ENCODE measurements around the gene DMKN.

DMKN gene

GRCh38 chr19:35545001-35545854, 31.8 kb upstream of the DMKN start, which contains the start of gene TMEM147:
TSS of gene TMEM147 (plus strand) at chr19:35545626. CDS start at chr19:35545740, 114 bp downstream.
- peak; percentile 96 for ATAC-seq
- TF ChIP-seq ZFP30 (CRISPR knock-in tag; IDR thresholded peaks at IDR 0.05), result no peak
- TF ChIP-seq ZNF70 (CRISPR knock-in tag; IDR thresholded peaks at IDR 0.05), result no peak
- TF ChIP-seq PPARA (CRISPR knock-in tag; IDR thresholded peaks at IDR 0.05; ENCODE audit: borderline replicate concordance), result no peak
- TF ChIP-seq ZFP3 (CRISPR knock-in tag; IDR thresholded peaks at IDR 0.05), result no peak
- TF ChIP-seq TSHZ2 (CRISPR knock-in tag; IDR thresholded peaks at IDR 0.05), result no peak
- no peak for TF ChIP-seq OSR1 (CRISPR knock-in tag; IDR thresholded peaks at IDR 0.05)
- no peak for TF ChIP-seq BACH2 (CRISPR knock-in tag; IDR thresholded peaks at IDR 0.05; ENCODE audit: borderline replicate concordance)
- TF ChIP-seq TCF4 (CRISPR knock-in tag; IDR thresholded peaks at IDR 0.05; ENCODE audit: borderline replicate concordance), result no peak
- TF ChIP-seq RARB (CRISPR knock-in tag; IDR thresholded peaks at IDR 0.05), result no peak
- TF ChIP-seq CSDC2 (CRISPR knock-in tag; IDR thresholded peaks at IDR 0.05), result no peak
- TF ChIP-seq ZNF565 (CRISPR knock-in tag; conservative IDR thresholded peaks at IDR 0.05; ENCODE audit: low read depth), result no peak
- TF ChIP-seq TOX (CRISPR knock-in tag; IDR thresholded peaks at IDR 0.05; ENCODE audit: borderline replicate concordance), result no peak
- no peak for TF ChIP-seq CSRNP3 (CRISPR knock-in tag; IDR thresholded peaks at IDR 0.05)
- TF ChIP-seq CREB5 (CRISPR knock-in tag; IDR thresholded peaks at IDR 0.05; ENCODE audit: low read depth), result no peak
- no peak for TF ChIP-seq PATZ1 (CRISPR knock-in tag; IDR thresholded peaks at IDR 0.05; ENCODE audit: borderline replicate concordance)
- no peak for TF ChIP-seq GLIS3 (CRISPR knock-in tag; IDR thresholded peaks at IDR 0.05)

- no peak for ATAC-seq
- no peak for TF ChIP-seq OSR1 (CRISPR knock-in tag; IDR thresholded peaks at IDR 0.05)
- TF ChIP-seq ARNTL (CRISPR knock-in tag; IDR thresholded peaks at IDR 0.05; ENCODE audit: borderline replicate concordance, low read depth), result no peak
- TF ChIP-seq CREB5 (CRISPR knock-in tag; IDR thresholded peaks at IDR 0.05; ENCODE audit: low read depth), result no peak
- no peak for TF ChIP-seq ZFP30 (CRISPR knock-in tag; IDR thresholded peaks at IDR 0.05)
- no peak for TF ChIP-seq POU6F1 (CRISPR knock-in tag; IDR thresholded peaks at IDR 0.05; ENCODE audit: borderline replicate concordance, low read depth)
- no peak for TF ChIP-seq GLIS3 (CRISPR knock-in tag; IDR thresholded peaks at IDR 0.05)
- no peak for TF ChIP-seq CSDC2 (CRISPR knock-in tag; IDR thresholded peaks at IDR 0.05)
- no peak for TF ChIP-seq ZNF70 (CRISPR knock-in tag; IDR thresholded peaks at IDR 0.05)
- TF ChIP-seq PATZ1 (CRISPR knock-in tag; IDR thresholded peaks at IDR 0.05; ENCODE audit: borderline replicate concordance), result no peak
- TF ChIP-seq TSHZ2 (CRISPR knock-in tag; IDR thresholded peaks at IDR 0.05), result no peak
- TF ChIP-seq ZFP3 (CRISPR knock-in tag; IDR thresholded peaks at IDR 0.05), result no peak
- no peak for TF ChIP-seq ZC3H10 (CRISPR knock-in tag; IDR thresholded peaks at IDR 0.05)
- TF ChIP-seq ESRRG (CRISPR knock-in tag; IDR thresholded peaks at IDR 0.05), result no peak
Observed at GRCh38 chr19:35544110-35544802, 30.8 kb upstream of the DMKN start.

All from SK-N-SH treated with all-trans-retinoic acid at 6 μM for 48 hours (cell line).